ENCODE results near the gene ADAMTSL1.

- TF ChIP-seq SMAD3 (CRISPR knock-in tag; IDR thresholded peaks at IDR 0.05; ENCODE audit: borderline replicate concordance) (no peak), IRF2 (CRISPR knock-in tag; IDR thresholded peaks at IDR 0.05; ENCODE audit: borderline replicate concordance, low read depth) (no peak), CTCF (IDR thresholded peaks at IDR 0.05) (no peak), CREM (CRISPR knock-in tag; IDR thresholded peaks at IDR 0.05) (no peak), HMGA2 (CRISPR knock-in tag; IDR thresholded peaks at IDR 0.05) (no peak)
Measured at GRCh38 chr9:18480662-18481093, 6.7 kb downstream of the ADAMTSL1 start.
